Stimulated activated CD4-positive, alpha-beta T cell treated with anti-CD3 and anti-CD28 coated beads, Interleukin-2, amount 100 ng/mL, for 24 hours (primary cell): ENCODE data around the gene EFTUD2.

Experiments
- DNase-seq, 2 donors: peaks; one replicate each; pipeline ENCODE4 v3.0.0-alpha.2; 2020

Gene EFTUD2

DNA sequence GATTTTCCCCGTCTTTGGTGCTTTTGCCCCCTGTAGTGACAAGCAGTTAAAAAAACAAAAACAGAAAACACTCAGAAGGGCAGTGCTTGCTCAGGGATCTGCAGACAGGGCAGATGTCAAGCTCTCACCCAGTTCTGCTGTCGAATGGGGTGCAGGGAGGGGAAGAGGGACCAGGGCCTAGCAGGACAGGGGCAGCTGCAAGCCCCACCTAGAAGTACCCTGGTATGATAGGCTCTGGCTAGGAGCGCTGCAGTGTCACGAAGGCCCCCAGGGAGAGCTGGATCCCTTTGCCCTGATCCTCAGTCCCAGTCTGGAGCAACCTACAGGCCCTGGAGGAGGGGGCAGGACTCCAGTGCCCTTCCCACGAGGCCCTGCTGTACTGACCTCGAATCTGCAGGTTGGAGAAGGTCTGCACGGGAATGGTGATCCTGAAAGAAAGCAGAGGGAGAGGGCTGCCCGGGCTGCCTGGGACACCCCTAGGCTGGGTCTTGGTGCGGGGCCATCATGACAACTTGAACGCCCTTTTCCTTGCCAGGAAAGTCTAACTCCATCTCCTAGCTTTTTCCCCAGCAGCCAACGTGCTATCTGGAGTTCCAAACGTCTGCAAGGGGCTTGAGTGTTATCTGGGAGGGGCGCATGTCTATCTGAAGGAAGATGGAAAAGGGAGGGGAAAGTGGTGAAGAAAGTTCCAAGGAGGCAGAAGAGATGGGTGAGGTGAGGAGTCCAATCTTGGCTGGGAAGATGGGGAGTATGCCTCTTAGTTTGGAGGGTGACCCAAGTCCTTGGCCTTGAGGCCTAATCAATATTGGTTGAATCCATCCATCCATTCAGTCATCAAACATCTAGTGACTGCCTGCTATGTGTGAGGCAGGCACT, 11.2 kb upstream of the EFTUD2 start:
- DNase-seq: no peak

DNA sequence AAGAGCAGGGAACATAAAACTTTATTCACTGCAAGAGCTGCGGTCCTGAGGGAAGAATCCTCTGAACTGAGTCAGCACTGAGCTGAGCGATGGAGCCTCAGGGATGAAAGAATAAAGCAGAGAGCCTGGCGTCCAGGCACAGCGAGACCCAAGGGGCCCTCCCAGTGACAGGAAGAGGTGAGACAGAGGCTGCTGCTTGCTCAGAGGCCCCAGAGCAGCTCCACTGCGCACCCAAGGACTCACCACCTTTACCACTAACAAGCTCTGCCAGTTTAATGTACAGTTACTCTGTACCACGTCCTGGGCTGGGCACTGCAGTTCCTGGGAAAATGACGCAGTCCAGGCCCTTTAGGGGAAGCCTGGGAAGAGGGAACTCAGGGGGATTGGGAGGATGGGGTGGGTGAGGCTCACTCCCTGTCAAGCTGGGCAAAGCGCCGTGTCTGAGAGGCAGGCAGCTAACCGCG, 10.5 kb upstream of the EFTUD2 start:
- no peak for DNase-seq

DNA sequence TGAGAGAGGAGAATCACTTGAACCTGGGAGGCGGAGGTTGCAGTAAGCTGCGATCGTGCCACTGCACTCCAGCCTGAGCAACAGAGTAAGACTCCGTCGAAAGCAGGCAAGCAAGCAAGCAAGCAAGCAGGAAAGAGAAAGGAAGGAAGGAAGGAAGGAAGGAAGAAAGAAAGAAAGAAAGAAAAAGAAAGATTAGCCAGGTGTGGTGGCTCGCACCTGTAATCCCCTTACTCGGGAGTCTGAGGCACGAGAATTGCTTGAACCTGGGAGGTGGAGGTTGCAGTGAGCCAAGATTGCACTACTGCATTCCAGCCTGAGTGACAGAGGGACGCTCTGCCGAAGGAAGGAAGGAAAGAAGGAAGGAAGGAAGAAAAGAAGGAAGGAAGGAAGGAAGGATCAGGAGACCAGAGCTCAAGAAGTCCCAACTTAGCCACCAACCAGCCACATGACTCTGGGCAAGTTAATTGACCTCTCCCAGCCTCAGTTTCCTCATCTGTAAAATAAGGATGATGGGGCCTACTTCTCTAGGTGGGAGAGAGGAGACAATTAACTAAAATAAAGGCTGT, 9.6 kb upstream of the EFTUD2 start:
- no peak for DNase-seq

DNA sequence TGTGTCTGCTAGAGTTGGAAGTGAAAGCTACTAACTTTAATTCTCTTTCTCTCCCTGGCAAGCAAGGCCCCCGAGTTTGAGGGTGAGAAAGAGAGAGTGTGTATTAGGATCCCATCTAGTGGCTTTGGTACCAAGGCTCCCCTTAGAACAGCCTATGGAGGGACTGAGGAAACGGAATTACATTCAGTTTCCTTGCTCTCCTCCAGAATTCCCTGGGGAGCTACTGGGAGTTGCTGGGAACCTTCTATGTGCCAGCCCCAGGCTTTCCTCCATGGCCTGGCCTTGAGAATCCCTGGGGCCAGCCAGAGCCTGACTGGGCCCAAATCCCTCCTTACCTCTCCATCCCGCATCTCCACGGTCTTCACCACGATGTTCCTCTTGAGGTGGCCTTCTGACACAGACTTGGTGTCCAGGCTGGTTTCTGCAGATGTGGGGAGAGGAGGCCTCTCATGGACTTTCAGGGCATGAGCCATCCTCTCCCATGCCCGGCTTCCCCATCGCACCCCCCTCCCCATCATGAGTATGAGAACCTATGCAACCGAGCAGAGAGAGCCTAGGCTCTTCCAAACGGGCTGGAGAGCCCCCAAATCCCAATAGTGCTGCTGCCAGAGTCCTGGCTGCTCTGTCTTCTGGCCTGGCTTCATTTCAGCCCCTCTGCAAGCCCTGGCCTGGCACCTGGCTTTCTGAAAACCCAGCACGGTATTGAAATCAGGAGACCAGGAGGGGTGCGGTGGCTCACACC, 8.7 kb upstream of the EFTUD2 start:
- DNase-seq: no peak

DNA sequence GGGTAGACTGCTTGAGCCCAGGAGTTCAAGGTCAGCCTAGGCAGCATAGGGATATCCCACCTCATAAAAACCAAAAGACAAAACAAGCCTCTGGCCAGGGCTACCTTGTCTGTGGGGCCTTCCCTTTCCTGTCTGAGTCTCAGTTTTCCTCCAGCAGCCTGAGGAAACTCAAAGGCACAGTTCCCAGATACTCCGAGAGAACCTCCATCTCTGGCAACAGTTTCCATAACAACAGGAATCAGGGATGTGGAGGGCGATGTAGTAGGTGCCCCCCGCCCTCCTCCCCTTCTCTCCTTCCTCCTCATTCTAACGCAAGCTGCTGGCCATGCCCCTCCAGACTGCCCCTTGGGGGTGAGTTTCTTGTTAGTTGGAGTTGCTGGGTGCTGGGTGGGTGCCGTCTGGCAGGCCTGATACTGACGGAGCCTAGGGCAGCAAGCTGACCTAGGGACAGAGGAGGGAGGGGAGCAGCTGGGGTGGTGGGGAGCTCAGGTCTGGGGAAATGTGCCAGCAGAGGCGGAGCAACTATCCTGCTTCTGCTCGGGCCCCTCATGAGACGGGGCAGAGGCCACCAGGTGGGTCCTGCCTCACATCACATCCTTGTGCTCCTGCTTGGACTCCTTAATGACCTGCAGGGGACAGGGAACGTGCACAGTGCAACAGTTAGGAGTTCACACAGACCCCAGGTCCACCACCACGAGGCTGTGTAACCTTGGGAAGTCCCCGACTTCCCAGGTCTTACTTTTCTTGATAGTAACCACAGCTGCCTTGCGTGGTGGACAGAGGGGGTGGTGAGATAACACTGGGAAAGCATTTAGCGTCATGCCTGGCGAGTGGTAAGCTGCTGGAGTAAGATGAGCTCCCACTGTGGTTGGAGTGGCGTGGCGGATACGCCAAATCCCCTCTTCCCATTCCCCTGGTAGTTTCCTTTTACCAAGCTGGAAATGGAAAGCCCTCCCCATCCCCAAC, 7.8 kb upstream of the EFTUD2 start:
- no peak for DNase-seq

DNA sequence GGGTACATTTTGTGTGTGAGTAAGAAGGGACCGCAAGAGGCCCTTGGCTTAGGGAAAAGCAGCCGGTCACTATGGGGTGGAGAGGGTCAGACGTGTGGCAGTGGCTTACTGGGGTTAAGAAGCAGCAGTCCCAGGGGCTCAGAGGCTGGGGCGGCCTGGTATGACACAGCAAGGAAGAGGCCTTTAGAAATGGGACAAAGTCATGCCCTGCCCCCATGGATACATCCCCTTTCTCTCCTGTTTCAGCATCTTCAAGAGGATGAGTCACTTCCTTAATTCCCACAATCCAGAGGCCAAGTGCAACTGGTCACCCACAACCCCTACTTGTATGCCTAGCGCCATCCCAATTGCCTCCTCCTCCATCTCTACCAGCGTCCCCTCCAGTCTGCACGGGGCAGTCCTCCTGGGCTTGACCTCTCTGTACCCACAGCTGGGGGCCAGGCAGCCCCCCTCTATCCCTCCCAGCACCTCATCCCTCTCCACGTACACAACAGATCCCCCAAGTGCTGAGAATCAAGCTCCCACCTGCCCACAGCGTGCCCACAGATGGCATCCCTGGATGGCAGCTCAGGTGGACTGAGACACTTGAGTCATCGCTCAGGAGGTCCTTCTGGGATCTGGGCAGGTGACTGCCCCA, 6.9 kb upstream of the EFTUD2 start:
- DNase-seq: no peak

DNA sequence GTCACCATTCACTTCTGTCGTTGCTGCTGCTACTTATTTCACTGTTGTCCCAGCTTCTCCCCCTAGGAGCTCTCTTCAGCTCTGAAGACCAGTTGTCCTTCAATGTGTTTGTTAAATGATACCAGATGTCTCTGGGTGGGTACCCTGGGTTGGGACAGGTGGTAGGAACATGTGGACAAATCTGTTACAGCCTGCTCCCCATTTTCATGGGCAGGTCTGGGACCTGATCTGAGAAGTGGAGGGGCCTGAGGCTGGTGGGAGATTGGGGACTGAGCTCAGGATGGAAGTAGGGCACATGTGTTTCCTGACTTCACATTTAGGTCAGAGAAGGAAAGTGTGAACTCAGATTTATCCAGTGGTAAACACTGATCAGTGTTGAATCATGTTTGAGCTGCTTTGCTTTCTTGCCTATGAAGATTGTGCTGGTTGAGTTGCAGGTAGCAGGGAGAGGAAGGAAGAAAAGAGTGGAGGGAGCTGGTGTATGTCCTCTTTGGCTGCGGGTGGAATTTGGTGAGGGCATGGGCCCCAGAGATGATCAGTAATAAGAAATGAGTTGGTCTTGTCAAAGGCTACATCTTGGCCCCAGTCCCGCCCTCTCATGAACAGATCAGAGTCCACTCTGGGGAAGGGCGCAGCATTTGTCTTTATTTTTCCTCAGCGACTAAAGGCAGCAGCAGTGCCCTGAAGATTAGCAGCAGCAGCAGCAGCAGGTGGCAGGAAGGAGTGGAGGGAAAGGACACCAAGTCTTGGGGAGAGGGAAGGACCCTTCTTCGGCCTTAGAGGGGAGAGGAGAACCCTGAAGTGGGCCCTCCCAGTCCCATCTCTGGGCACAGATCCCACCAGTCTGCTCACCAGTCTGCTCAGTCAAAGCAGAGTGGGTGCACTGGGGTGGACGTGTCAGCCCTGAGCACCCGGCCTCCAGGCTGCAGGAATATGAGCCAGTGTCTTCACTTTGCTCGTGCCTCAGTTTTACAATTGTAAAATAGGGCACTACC, 6.1 kb upstream of the EFTUD2 start:
- no peak for DNase-seq

DNA sequence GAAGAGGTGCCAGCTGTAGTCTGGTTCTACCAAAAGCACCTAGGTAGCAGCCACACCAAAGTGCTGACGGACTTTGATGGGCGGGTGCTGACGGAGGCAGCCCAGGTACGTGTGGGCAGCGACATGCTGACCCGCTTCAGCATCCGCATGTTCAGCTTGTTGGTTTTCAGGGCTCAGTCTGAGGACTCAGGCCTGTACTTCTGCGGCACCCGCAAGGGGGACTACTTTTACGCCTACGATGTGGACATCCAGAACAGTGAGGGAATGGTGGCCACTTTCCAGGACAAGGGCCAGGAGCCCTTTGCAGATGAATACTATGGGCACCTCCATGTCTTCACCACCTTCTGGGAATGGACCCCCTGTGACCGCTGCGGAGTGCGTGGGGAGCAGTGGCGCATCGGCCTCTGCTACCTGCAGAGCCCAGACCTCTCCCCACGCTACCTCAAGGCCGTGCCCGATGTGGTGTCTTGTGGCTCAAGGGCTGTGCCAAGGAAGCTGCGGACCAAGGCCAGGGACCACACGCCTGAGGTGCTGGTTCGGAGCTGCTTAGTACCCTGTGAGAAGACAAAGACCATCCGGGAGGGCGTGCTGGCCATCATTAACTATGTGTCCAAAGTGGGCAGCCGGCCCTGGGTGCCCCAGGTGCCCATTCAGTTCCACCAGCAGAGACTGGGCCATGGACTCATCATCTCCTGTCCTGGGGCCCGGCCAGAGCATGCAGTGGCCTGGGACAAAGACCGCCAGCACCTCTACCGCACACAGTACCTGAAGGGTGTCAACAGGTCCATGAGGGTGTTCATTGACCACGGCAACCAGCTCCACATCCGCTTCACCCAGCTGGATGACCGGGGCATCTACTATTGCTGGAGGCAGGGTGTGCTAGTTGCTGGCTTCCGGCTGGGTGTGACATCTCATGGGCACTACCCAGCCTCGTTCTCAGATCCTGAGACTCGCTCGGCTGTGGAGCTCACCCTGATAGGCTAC, 5.0 kb upstream of the EFTUD2 start:
- DNase-seq: no peak

DNA sequence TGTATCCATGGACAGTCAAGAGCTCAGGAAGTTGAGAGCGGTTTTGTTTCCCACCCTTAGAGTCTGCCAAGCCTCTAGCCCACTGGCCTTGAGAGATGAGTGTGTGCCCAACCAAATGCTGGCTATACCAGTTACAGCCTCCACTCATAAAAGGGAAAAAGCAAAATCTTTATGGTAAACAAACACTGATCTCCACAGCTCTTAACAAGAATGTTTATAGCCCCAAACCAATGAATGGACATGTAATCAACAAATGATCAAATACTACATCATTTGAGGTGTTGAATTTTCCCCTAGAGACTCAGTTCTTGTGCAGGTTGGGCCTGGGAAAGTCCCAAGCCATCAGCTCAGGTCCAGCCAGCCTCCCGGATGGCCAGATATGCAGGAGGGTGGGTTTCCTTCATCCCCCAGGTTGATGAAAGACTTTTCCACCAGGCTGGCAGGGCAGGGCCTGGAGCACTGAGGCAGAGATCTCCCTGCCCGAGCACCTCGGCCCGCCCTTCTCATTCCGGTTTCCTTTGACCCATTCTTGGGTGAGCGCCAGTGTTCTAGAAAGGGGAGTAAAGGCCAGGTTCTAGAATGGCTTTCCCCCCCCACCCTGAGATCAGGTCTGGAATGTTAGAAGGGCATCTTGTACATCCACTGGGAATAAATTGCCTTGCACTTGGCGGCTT, 3.9 kb upstream of the EFTUD2 start:
- no peak for DNase-seq

DNA sequence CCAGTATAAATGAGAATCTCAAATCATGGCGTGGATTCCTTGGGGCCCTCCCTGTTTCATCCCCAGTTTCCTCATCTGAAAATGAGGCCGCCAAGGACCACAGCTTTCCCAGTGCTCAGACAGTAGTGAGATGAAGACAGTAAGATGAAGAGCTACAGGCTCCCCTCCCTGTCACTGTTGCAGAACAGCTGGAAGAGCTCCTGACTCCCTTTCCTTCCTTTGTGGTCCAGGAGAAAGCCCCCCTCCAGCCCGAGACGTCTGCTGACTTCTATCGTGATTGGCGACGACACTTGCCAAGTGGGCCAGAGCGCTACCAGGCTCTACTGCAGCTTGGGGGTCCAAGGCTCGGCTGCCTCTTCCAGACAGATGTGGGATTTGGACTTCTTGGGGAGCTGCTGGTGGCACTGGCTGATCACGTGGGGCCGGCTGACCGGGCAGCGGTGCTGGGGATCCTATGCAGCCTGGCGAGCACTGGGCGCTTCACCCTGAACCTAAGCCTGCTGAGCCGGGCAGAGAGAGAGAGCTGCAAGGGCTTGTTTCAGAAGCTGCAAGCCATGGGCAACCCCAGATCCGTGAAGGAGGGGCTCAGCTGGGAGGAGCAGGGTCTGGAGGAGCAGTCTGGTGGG, 3.0 kb upstream of the EFTUD2 start:
- DNase-seq: no peak

DNA sequence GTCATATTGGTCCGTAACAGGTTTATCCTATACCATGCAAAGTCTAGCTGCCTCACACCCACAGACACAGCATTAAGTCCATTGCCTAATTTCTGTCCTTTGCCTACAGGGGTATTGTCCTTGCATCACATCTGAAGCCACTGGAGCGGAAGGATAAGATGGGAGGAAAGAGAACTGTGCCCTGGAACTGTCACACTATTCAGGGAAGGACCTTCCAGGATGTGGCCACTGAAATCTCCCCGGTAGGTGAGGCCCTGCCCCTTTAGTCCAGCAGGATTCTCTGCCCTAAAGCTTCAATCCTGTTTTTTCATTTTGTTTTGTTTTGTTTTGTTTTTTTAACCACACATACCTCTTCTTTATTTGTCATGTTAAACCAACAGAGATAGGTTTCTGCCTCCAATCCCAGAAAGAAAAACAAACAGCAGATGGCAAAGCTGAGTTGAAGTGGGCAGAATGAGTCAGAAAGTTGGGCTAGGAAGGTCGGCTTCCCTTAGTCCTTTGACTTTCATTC, 2.2 kb upstream of the EFTUD2 start:
- no peak for DNase-seq

DNA sequence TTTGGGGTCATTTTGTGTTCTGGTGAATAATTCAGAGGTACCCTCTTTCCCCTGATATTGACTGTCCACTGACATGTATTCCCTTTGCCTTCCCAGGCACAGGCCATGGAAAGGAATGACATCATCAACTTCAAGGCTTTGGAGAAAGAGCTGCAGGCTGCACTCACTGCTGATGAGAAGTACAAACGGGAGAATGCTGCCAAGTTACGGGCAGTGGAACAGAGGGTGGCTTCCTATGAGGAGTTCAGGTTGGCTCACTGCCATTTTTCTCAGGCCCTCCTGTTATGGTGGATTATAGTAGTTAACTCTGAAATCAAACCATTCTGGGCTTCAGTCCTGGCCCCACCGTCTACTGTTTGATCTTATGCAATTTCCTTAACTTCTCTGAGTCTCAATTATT, 1.6 kb upstream of the EFTUD2 start:
- no peak for DNase-seq

DNA sequence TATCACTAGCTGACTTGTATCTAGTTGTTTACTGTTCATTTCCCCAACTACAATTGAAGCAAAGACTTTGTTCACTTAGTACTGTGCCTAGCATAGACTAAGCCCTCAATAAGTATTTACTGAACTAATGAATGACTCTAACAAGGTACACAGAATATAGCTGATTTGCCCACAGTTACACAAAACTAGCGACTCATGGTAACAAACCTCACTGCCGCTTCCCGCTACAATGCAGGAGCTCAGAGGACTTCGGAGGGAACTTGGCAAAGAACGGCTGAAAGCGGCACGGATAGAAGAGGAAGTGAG, 524 bp downstream of the EFTUD2 start:
- no peak for DNase-seq

DNA sequence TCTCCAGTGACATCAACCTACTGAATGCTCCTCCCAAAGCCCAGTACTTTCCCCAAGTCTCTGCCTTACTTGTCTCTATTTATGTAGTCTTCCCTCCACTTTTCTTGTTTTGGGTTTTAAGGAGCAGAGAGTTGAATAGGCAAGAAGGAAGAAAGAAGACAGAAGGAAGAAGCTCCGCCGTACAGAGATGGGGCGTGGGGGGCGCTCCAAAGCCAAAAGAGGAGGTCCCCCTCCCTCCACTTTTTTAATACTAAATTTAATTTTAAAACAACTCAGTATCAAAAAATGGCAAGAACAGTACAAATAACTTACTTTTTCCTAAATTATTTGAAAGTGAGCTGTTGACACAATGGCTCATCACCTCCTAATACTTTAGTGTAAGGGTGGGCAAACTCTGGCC, 4.6 kb downstream of the EFTUD2 start:
- no peak for DNase-seq

DNA sequence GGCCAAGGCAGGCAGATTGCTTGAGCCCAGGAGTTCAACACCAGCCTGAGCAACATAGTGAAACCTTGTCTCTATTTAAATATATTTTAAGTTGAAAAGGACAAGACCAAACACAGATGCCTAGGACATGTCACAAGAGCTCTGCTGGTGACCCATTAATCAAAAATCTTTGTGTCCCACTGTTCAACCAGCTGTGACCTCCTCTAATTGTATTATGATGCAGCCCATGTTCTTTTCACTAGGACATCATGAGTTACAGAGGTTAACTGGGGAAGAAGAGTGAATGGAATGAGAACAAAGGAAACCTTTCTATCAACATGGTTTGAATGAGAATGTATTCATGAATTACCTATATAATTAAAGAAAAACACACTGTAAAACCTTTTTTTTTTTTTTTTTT, 7.0 kb downstream of the EFTUD2 start:
- no peak for DNase-seq

DNA sequence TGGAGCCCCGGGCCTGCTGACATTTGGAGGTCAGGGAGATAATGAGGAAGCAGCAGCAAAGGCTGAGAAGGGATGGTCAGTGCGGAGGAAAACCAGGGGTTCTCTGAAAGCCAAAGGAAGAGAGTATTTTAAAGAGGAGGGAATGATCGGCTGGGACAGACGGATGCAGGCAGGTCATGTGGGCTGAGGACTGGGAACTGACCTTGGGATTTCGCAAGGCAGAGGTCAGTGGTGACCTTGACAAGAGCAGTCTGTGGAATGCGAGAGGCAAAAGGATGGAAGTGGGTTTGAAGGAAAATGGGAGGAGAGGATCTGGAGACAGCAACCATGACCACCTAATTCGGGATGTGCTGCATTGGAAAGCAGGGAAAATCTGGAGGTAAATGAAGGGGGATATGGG, 10.2 kb downstream of the EFTUD2 start:
- DNase-seq: no peak

DNA sequence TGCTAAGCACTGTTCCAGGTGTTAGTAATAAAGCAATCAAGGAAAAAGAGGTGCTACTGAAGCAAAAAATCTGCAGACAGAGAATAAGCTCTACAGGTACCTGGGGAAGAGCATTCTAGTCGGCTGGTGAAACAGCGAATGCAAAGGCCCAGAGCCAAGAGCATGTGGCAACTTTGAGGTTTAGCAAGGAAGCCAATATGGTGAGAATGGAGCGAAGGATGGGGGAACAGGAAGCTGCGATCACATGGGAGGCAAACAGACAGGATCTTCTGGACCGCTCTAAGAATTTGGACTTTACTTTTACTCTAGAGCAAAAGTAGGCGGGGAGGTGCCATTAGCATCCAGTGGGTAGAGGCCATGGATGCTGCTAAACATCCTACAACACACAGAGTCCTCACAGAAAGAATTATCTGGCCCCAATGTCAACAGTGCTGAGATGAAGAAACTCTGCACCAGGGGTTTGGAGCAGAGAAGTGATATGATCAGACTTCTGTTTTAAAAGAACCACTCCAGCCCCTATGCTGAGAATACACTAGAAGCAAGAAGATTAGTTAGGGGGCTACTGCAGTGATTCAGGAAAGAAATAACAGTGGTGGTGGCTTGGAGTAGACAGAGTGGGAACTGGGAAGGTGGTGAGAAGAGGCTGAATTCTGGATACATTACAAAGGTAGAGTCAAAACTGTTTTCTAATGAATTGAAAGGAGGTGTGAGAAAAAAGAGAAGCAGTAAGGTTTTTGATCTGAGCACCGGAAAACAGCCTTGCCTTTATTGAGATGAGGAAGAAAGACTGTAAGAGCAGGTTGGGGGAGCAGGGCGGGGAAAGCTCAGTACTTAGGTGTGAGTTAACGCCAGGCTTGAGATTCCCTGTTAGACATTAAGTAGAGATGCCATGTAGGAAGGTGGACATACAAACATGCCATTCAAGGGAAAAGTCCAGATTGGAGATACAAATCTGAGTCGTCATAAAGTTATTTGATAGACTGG, 11.0 kb downstream of the EFTUD2 start:
- DNase-seq: no peak
